GM23248 (cell line): ENCODE data around the gene CD300H.

Source experiments
- EZH2 ChIP-seq: fragments of 200-600 bp; sonication (generic); IDR thresholded peaks from 2 replicates; pipeline ENCODE4 v1.6.1; 2018; ENCODE audit warnings: antibody characterized with exemption, mild to moderate bottlenecking; ENCODE audit not compliant: insufficient read depth, poor library complexity, severe bottlenecking
- EZH2phosphoT487 ChIP-seq: fragments of 200-600 bp; sonication (generic); IDR thresholded peaks from 2 replicates; pipeline ENCODE4 v1.6.1; 2018; ENCODE audit warnings: antibody characterized with exemption, moderate library complexity, mild to moderate bottlenecking, low read depth; ENCODE audit not compliant: insufficient read depth

DNA sequence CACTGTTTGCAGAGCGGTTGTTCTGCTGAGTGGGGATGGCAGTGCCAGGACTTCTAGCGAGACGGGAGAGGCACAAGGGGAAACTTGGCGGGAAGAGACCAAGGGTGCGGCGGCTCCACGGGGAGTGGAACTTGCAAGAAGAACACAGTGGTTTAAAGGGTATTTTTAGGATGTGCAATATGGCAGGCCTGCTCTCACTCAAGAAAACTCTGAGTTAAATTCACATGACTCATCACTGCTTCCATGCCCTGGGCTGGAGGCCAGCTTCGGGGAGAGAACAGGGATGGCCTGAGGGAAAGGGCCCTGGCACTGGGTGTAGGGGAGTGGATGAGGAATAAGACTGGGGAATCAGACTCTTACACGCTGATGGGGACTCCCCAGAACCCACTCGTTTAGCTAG is 38.1 kb upstream of the CD300H start:
- TF ChIP-seq EZH2phosphoT487 (no peak), EZH2 (no peak)
